Spleen (tissue), 11 donors: Measurements from ENCODE around the gene CHERP. TPM values are rescaled to one million over a fixed set of nuclear protein-coding genes. Genes with fewer than 3 reads are reported as not detected.

Experiments used
- DNase-seq: peaks from one replicate; pipeline ENCODE4 v3.0.0-alpha.2; 2020
- H3K27ac ChIP-seq, 8 donors: fragments of 200-600 bp; sonication (generic) in 7 of 8; 1 replicate in 4 of 8; 2 replicates in 4 of 8; pipeline versions ENCODE4 v1.5.0 to v1.8.0; 2016 to 2021; ENCODE audit warnings: inconsistent platforms in 4 of 8, mild to moderate bottlenecking in 4 of 8, moderate library complexity in 1 of 8
- H3K27me3 ChIP-seq, 7 donors: fragments of 200-600 bp; sonication (generic) in 6 of 7; replicated peaks in 1 of 7; 1 replicate in 4 of 7; 2 replicates in 3 of 7; pipeline versions ENCODE4 v1.5.0 to v1.8.0; 2016 to 2021; ENCODE audit warnings: inconsistent platforms in 3 of 7, mild to moderate bottlenecking in 1 of 7
- H3K36me3 ChIP-seq, 6 donors: fragments of 200-600 bp; sonication (generic) in 5 of 6; 1 replicate in 4 of 6; 2 replicates in 2 of 6; pipeline versions ENCODE4 v1.5.0 to v1.8.0; 2016 to 2021; ENCODE audit warnings: inconsistent platforms in 2 of 6
- H3K4me1 ChIP-seq, 6 donors: fragments of 200-600 bp; sonication (generic) in 5 of 6; 1 replicate in 3 of 6; 2 replicates in 3 of 6; pipeline versions ENCODE4 v1.5.0 to v1.8.0; 2016 to 2021; ENCODE audit warnings: inconsistent platforms in 3 of 6
- H3K4me3 ChIP-seq, 8 donors: fragments of 200-600 bp; sonication (generic) in 7 of 8; 1 replicate in 4 of 8; 2 replicates in 4 of 8; pipeline versions ENCODE4 v1.5.0 to v1.8.0; 2016 to 2021; ENCODE audit warnings: inconsistent platforms in 4 of 8, mild to moderate bottlenecking in 4 of 8, moderate library complexity in 2 of 8
- H3K9me3 ChIP-seq, 8 donors: fragments of 200-600 bp; sonication (generic) in 7 of 8; 1 replicate in 4 of 8; 2 replicates in 4 of 8; pipeline versions ENCODE4 v1.5.0 to v1.8.0; 2016 to 2021; ENCODE audit warnings: inconsistent platforms in 4 of 8
- POLR2A ChIP-seq, 3 donors: fragments of 450-650 bp; IDR thresholded peaks; one replicate each; pipeline ENCODE4 v1.5.1; 2017; ENCODE audit warnings: antibody characterized with exemption in 3 of 3, mild to moderate bottlenecking in 1 of 3
- POLR2AphosphoS5 ChIP-seq, 3 donors: sonication (generic); formaldehyde crosslinking; IDR thresholded peaks; one replicate each; pipeline ENCODE4 v1.5.1; 2017; ENCODE audit warnings: antibody characterized with exemption in 3 of 3
- WGBS, 5 donors: extraction: QIAGEN DNeasy Blood & Tissue Kit in 3 of 5; methylation state at CpG; one replicate each; pipeline versions ENCODE4 v1.1.5 to v1.1.7; 2013 to 2018; 5-methylcytosine and 5-hydroxymethylcytosine counted together
- intact Hi-C: fragments of 100-400 bp; cut with DNase I; formaldehyde crosslinking; loops from one replicate; pipeline ENCODE4 v1.15.0; 2023; ENCODE audit warnings: low total_unique reads
- polyA plus RNA-seq, 3 donors: library from polyadenylated mRNA; stranded (reverse); fragments of 200-250 nt; gene quantifications; one replicate each; pipeline ENCODE4 v1.2.1, GENCODE V29; 2013
- total RNA-seq, 7 donors: library from RNA; depleted of rRNA in 3 of 7; stranded (reverse); fragments of >200 nt in 3 of 7; fragmentation: NEBNext Ultra II Directional in 4 of 7; extraction: Animal tissue kit (Norgen Biotek cat#: 25700) in 4 of 7; gene quantifications; one replicate each; pipeline versions ENCODE4 v1.1.0 to v1.2.1, GENCODE V29; 2016 to 2021
- TF ChIP-seq, protein P1 (sequence below), 11 experiments: fragments of 200-600 bp in 7 of 11; fragments of 450-650 bp in 4 of 11; sonication (generic) in 4 of 11; IDR thresholded peaks in 8 of 11; conservative IDR thresholded peaks in 3 of 11; 1 replicate in 7 of 11; 2 replicates in 4 of 11; pipeline versions ENCODE4 v1.4.0 to v1.8.0; 2016 to 2021; ENCODE audit warnings: antibody characterized with exemption in 11 of 11, inconsistent platforms in 4 of 11, mild to moderate bottlenecking in 1 of 11
- donor health status: healthy with polysubstance abuse.
- donor health status: DM: no; HTN: no; CAD: no; lungs with moderate emphysema.
- donor health status: DM: no; HTN: no; CAD: no.
- donor health status: Bipolar disorder and iron deficiency.
- donor health status: healthy.
- donor health status: DM: no; HTN: no; CAD: no.
- donor health status: DM: yes; HTN: yes; CAD: no.

Gene CHERP
- total and polyA plus RNA-seq, 10 donors, result 14.3 to 55.6 (median 27.4) TPM

DNA sequence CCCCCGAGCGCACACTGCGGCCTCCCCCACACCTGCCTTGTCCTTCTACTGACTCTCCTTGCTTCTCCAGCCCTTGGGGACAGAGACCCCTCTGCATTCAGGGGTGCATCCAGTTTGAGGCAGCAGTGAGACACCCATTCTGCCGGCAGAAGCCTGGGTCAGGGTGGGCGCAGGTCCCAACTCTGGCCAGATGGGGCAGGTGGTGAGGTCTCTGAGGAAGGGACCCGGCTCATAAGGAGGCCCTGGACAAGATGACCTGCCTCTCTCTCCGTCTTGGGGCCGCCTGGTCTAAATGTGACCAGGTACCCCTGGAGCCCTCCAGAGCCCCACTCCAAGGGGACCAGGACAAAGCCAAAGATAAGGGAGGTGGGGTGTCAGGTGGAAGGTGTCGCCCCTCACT, 6.1 kb downstream of the CHERP start:
- Histone ChIP-seq H3K36me3 (peaks cover 5 to 97% (median 64%) of the 10 kb centered on the region in 6 donors), H3K9me3 (no peaks in the 10 kb centered on the region), H3K27me3 (no peaks in the 10 kb centered on the region), H3K4me3 (no peak overlapping the region), H3K27ac (no peak overlapping the region), H3K4me1 (peaks cover 12 to 45% (median 33%) of the 10 kb centered on the region in 6 donors)
- TF ChIP-seq, protein P1, sequence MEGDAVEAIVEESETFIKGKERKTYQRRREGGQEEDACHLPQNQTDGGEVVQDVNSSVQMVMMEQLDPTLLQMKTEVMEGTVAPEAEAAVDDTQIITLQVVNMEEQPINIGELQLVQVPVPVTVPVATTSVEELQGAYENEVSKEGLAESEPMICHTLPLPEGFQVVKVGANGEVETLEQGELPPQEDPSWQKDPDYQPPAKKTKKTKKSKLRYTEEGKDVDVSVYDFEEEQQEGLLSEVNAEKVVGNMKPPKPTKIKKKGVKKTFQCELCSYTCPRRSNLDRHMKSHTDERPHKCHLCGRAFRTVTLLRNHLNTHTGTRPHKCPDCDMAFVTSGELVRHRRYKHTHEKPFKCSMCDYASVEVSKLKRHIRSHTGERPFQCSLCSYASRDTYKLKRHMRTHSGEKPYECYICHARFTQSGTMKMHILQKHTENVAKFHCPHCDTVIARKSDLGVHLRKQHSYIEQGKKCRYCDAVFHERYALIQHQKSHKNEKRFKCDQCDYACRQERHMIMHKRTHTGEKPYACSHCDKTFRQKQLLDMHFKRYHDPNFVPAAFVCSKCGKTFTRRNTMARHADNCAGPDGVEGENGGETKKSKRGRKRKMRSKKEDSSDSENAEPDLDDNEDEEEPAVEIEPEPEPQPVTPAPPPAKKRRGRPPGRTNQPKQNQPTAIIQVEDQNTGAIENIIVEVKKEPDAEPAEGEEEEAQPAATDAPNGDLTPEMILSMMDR (IDR thresholded peaks at IDR 0.05 in 8 of 11, conservative IDR thresholded peaks at IDR 0.05 in 3 of 11), result no peak
- no peak for TF ChIP-seq POLR2A (IDR thresholded peaks at IDR 0.05)
- peak in 1 of 3 donors; percentile 6 for TF ChIP-seq POLR2AphosphoS5 (IDR thresholded peaks at IDR 0.05)
- DNase-seq, result no peak
- intact Hi-C loops, result no loop called here
- 93 to 98% (median 94%) methylated on average over 7 to 9 of the region's 9 CpGs for WGBS, 5 donors

DNA sequence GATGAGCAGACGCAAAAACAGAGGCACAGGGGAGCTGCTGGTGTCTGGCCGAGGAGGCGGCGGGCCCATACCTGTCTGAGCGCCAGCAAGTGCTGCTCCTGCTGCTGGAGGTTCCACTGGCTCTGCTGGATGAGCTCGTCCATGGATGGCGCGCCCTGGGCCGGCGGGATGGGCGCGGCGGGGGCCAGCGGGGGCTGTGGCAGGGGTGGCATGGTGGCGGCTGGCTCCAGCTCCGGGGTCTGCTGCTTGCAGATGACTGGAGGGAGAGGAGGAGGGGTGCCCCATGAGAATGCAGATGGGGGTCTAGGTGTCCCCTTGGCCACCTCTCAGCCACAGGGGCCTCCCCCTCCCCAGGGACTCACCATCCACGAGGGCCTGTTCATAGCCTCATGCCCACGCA, 6.9 kb downstream of the CHERP start:
- no peak for TF ChIP-seq POLR2A (IDR thresholded peaks at IDR 0.05)
- TF ChIP-seq POLR2AphosphoS5 (IDR thresholded peaks at IDR 0.05), result no peak
- TF ChIP-seq, protein P1 (IDR thresholded peaks at IDR 0.05 in 8 of 11, conservative IDR thresholded peaks at IDR 0.05 in 3 of 11), result no peak
- no peak overlapping the region for H3K27ac ChIP-seq
- H3K4me3 ChIP-seq, result no peak overlapping the region
- DNase-seq, result no peak
- H3K9me3 ChIP-seq, result no peaks in the 10 kb centered on the region
- intact Hi-C loops, result no loop called here
- H3K27me3 ChIP-seq, result no peaks in the 10 kb centered on the region
- WGBS, 5 donors, result 91 to 99% (median 96%) methylated on average over 7 to 18 of the region's 18 CpGs
- peaks cover 5 to 37% (median 25%) of the 10 kb centered on the region in 6 donors for H3K4me1 ChIP-seq
- peaks cover 6 to 100% (median 72%) of the 10 kb centered on the region in 6 donors for H3K36me3 ChIP-seq

DNA sequence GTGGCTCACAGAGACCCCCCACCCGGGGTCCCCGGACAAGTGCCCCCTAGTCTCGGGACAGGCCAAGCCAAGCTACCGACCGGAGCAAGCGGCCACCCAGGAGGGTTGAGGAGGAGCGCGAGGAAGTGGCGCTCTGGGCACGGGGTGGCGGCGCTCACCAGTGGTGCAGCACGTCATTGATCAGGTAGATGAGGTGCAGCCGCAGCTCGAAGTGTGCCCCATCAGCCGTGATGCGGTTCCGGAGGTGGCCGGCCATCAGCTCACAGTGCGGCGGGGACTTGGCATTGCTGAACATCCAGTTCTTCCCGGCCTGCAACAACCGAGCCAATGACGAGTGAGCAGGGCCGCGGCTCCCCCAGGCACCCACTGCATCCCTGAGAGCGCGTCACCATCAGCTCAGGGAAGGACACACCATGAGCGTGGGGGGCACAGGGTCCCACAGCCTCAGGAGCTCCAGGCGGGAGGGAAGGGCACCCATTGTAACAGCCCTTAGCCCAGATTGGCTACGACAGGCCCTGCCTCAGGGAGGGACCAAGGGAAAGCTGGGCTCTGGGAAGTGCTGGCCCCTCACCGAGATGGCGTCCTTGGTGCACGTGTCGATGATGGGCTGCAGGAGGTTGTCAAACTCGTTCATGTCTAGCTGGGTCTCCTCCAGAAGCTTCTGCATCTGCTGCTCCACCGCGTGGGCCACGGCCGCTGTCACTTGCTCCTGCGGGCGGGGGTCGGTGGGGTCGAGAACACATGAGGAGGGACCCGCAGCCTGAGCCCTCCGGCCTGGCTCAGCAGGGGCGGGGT, 9.6 kb downstream of the CHERP start:
- DNase-seq, result no peak

DNA sequence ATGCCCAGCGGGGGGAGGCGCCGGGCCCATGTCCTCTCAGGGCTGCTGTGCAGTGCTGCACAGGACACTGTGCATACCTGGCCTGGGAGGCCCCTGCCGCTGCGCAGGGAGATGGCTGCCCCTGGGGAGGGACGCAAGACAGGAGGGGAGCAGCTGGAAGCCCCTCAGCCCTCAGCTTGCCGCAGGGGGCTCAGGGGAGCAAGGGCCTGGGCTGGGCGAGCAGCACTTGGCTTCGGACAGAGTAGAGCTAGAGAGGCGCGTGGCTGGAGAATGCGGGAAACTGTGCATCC, 10.9 kb downstream of the CHERP start:
- intact Hi-C loops, result no loop called here
- H3K36me3 ChIP-seq, result peaks cover 13 to 100% (median 100%) of the 10 kb centered on the region in 6 donors
- TF ChIP-seq POLR2AphosphoS5 (IDR thresholded peaks at IDR 0.05) (peak in 1 of 3 donors; percentile 8), POLR2A (IDR thresholded peaks at IDR 0.05) (no peak)
- H3K9me3 ChIP-seq, result no peaks in the 10 kb centered on the region
- WGBS, 5 donors, result 97 to 100% (median 99%) methylated on average over 12 of the region's 12 CpGs
- no peaks in the 10 kb centered on the region for H3K4me1 ChIP-seq
- no peak overlapping the region for H3K4me3 ChIP-seq
- no peak for DNase-seq
- H3K27me3 ChIP-seq, result no peaks in the 10 kb centered on the region
- no peak overlapping the region for H3K27ac ChIP-seq

More for the DNA sequence above, 9.6 kb downstream of the CHERP start:
- Histone ChIP-seq H3K9me3 (no peaks in the 10 kb centered on the region), H3K27ac (no peak overlapping the region), H3K36me3 (peaks cover 13 to 100% (median 94%) of the 10 kb centered on the region in 6 donors), H3K4me1 (peaks cover 0 to 12% (median 3%) of the 10 kb centered on the region in 6 donors), H3K4me3 (no peak overlapping the region), H3K27me3 (no peaks in the 10 kb centered on the region)
- intact Hi-C loops, result no loop called here
- WGBS, 5 donors, result 92 to 96% (median 95%) methylated on average over 23 to 47 of the region's 47 CpGs
- peak in 1 of 3 donors; percentile 48 for TF ChIP-seq POLR2AphosphoS5 (IDR thresholded peaks at IDR 0.05)
- no peak for TF ChIP-seq POLR2A (IDR thresholded peaks at IDR 0.05)
- TF ChIP-seq, protein P1 (IDR thresholded peaks at IDR 0.05 in 8 of 11, conservative IDR thresholded peaks at IDR 0.05 in 3 of 11), result no peak
